Measurements from ENCODE around the gene CD247.

- TF ChIP-seq CTCF (conservative IDR thresholded peaks at IDR 0.05 in 1 of 2, IDR thresholded peaks at IDR 0.05 in 1 of 2; ENCODE audit: extremely low read depth in 1 of 2, insufficient read depth in 1 of 2, low read depth in 1 of 2, low read length in 2 of 2) (no peak), EZH2 (IDR thresholded peaks at IDR 0.05; ENCODE audit: borderline replicate concordance, low read length) (no peak)
Measured at GRCh38 chr1:167447521-167448136, 70.7 kb downstream of the CD247 start.
